ENCODE data around the gene TUBG1.
"Not testable (repeated sequence)": the region's sequence is repeated elsewhere in the genome, so short reads cannot be mapped to it uniquely, and the experiment has no call there.

Gene TUBG1

GRCh38 chr17:42627032-42627764 lies 17.7 kb downstream of the TUBG1 start:
- not testable (repeated sequence) for DNase-seq

DNA sequence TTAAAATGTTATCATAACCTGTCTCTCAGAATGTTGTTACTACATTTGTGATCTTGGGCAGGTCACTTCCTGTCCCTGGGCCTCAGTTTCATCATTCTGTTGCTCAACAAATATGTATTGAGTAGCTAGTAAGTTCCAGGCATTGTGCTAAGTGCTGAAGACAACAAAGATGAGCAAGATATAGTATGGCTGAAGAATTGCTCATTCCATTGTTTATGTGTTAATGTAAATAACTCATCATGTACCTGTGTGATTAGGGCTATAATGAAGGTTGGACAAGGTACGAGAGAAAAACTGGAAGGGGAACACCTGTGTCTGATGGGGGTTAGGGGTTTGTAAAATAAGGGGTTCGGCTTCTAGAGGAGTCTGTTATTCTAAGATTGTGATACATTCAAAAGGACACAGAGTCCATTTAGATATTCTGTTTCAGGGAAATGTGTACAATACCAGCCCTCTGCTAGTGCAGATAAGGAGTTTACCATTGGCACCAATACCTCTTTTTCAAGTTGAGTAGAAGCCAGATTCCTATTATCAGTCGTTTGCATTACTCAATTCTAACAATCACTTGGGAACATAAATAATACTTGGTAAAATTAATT lies 20.0 kb downstream of the TUBG1 start:
- DNase-seq, result no peak

GRCh38 chr17:42632949-42633444 lies 23.5 kb downstream of the TUBG1 start:
- no peak for DNase-seq

DNA sequence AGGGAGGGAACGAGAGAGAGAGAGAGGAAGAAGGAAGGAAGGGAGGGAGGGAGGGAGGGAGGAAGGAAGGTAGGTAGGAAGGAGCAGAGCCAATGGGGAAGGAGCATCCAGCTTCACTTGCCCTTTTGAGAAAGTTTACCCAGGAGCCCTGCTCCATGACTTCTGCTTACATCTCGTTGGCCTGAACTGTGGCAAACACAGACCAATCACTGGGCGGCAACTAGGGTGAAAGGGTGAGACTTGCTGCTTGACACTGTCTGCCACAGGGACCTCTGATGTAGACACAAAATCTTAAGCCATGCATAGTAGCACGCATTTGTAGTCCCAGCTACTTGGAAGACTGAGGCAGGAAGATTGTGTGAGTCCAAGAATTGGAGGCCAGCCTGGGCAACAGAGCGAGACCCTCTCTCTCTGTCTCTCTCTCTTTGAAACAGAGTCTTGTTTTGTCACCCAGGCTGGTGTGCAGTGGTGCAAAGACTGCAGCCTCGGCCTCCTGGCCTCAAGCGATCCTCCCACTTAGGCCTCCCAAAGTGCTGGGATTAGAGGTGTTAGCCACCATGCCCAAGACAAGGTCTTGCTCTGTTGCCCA lies 30.1 kb downstream of the TUBG1 start:
- no peak for DNase-seq

- DNase-seq, result no peak
Measured at GRCh38 chr17:42640121-42640520, 30.6 kb downstream of the TUBG1 start.

GRCh38 chr17:42642336-42642735 lies 32.9 kb downstream of the TUBG1 start:
- DNase-seq, result no peak

- DNase-seq, result no peak
Measured at GRCh38 chr17:42647778-42648177, 38.3 kb downstream of the TUBG1 start.

DNA sequence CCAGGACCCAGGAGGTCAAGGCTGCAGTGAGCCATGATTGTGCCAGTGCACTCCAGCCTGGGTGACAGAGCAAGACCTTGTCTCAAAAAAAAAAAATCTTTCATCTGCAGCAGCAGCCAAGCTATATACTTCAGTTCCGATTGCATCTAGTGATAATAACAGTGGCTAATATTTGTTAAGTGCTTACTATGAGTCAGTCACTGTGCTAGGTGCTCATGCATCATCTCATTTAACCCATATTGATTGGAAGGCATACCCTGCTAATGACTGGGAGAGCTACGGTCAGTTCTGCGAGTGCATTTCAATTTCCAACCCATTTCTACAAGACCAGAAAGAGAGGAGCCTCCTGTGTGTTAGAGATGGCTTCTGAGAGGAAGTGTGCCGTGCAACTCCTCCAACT lies 41.9 kb downstream of the TUBG1 start:
- no peak for DNase-seq

DNA sequence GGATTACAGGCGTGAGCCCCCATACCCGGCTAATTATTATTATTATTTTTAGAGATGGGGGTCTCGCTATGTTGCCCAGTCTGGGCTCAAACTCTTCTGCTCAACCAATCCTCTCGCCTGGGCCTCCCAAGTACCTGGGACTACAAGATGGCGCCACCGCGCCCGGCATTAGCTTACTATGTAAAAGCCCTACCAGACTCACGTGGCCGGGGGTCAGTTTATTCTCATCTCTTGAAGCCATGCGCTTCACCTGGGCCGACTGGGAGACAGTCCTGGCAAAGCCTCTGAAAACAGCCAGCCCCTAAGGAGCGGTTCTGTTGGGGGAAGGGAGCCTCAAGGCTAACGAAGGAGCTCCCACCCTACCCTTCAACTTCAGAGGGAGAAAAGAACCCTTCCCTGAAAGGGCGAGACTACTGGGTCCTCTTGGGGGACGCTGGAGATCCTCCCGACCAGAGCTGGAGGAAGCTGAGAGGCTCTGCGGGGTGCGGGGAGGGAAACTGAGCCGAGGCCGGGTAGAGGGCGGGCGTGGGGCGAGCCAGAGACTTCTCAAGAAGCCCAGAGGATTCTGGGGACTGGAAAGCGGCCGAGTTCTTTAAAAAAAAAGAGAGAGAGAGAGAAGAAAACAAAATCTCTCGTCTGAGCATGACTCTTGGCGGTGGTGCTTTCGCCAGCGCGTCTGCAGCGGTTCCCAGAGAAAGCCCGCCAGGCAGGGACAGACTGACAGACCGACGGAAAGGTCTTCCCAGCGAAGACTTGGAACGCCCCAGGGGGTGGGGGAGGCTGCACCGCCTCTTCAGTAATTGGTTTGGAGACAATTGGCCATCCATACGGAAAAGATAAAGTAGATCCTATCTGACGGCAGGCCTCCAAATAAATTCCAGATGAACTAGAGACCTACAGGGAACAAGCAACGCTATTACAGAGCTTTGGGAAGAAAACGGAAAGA lies 44.0 kb downstream of the TUBG1 start:
- no peak for DNase-seq

GRCh38 chr17:42655528-42655927 lies 46.0 kb downstream of the TUBG1 start:
- no peak for DNase-seq

DNA sequence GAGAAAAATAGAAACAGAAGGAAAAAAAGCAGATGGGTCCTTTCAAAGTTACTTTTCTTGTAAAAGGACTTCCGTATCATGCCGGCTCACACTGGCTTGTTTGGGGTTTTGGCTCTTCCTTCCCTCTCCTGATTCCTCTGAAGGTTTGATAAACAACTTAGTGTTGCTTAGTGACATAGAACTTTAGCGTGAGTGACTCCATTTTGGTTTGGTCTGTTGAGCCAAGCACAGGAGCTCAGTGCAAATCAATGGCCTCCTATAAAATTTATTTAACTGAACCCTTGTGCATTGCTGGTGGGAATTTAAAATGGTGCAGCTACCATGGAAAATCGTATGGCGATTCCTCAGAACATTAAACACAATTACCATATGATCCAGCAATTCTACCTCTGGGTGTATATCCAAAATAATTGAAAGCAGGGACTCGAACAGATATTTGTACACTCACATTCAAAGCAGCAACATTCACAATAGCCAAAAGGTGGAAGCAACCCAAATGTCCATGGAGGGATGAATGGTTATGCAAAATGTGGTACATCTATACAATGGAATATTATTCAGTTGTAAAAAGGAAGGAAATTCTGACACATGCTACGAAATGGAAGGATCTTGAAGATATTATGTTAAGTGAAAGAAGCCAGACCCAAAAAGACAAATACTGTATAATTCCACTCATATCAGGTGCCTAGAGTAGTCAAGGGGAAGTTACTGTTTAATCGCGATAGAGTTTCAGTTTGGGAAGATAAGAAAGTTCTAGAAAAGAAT lies 48.5 kb downstream of the TUBG1 start:
- DNase-seq, result no peak

DNA sequence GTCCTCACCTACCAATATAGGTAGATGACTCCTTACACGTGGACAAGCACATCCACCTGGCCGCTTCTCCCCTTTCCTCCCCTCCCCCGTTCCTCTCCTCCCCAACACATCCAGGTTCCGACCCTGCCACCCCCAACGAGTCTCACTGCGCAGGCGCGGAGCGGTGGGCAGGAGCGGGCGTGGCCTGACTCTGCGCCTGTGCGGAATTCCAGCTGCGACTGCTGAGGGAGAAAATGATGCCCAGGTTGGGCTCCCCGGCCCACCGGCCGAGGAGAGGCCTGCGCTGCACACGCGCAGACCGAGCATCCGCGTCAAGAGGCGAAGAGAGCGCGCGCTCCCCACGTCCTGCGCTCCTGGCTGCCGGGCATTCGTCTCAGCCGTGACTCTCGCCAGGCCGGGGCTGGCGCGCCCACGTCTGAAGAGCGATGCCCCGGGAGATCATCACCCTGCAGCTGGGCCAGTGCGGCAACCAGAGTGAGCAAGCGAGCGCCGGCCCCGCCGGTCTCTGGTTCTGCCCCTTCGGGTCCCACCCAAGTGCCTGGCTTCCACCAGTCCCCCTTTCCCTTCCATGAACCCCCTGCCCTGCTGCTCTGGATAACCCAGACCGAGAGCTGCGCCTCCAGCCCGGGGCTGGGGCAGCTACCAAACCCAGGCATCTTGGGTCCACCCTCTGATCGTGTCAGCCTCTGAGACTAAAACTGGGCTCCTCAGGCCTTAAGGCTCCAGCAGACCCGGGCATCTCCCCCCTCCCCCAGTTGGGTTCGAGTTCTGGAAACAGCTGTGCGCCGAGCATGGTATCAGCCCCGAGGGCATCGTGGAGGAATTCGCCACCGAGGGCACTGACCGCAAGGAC lies 49.8 kb downstream of the TUBG1 start, which contains the start of gene TUBG2:
TSS of gene TUBG2 (plus strand) at position 206 of the 853 bp plus-strand sequence. CDS start at position 426, 220 bp downstream.
- peak; percentile 54 for DNase-seq

DNA sequence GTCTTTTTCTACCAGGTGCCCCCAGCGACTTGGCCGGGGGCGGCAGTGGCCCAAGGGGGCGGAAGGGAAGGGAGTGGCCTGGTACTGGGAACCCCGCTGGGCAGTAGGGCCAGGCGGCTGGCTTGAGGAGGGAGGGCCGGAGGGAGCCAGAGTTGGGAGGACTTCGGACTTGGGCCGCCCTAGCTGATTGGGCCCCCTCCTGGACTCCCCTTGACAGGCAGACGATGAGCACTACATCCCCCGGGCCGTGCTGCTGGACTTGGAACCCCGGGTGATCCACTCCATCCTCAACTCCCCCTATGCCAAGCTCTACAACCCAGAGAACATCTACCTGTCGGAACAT lies 50.4 kb downstream of the TUBG1 start:
- DNase-seq, result not testable (repeated sequence)

- DNase-seq, result no peak
Measured at GRCh38 chr17:42660692-42661345, 51.3 kb downstream of the TUBG1 start.

Data from T-helper 9 cell (primary cell).